GM11168 (cell line): ENCODE results near the gene TMEM244.
"Not testable (repeated sequence)": the region's sequence is repeated elsewhere in the genome, so short reads cannot be mapped to it uniquely, and the experiment has no call there.

Experiments
- in situ Hi-C: fragments of 300-500 bp; cut with MboI; formaldehyde crosslinking; loops from one replicate; pipeline ENCODE4 v1.12.0; 2022; ENCODE audit warnings: low sequenced_read_pairs; ENCODE audit not compliant: unreplicated experiment

The TMEM244 gene

GRCh38 chr6:129872586-129872985 lies 11.5 kb upstream of the TMEM244 start:
- in situ Hi-C loops, result no loop called here

GRCh38 chr6:129871221-129871620 lies 10.1 kb upstream of the TMEM244 start:
- in situ Hi-C loops, result no loop called here

- in situ Hi-C loops, result no loop called here
Observed at GRCh38 chr6:129867403-129867802, 6.3 kb upstream of the TMEM244 start.

GRCh38 chr6:129866688-129867087 lies 5.6 kb upstream of the TMEM244 start:
- in situ Hi-C loops, result no loop called here

- in situ Hi-C loops, result no loop called here
Observed at GRCh38 chr6:129866256-129866655, 5.1 kb upstream of the TMEM244 start.

GRCh38 chr6:129865013-129865412 lies 3.9 kb upstream of the TMEM244 start:
- in situ Hi-C loops, result no loop called here

- in situ Hi-C loops, result no loop called here
Observed at GRCh38 chr6:129863664-129864063, 2.5 kb upstream of the TMEM244 start.

GRCh38 chr6:129859524-129859923 lies 1.6 kb downstream of the TMEM244 start:
- in situ Hi-C loops, result no loop called here

GRCh38 chr6:129857838-129858237 lies 3.3 kb downstream of the TMEM244 start:
- in situ Hi-C loops, result no loop called here

GRCh38 chr6:129853996-129854711 lies 7.0 kb downstream of the TMEM244 start:
- in situ Hi-C loops, result no loop called here

GRCh38 chr6:129852257-129852858 lies 8.8 kb downstream of the TMEM244 start:
- in situ Hi-C loops, result no loop called here

GRCh38 chr6:129849456-129849855 lies 11.7 kb downstream of the TMEM244 start:
- in situ Hi-C loops, result no loop called here

- in situ Hi-C loops, result no loop called here
Observed at GRCh38 chr6:129846761-129847160, 14.4 kb downstream of the TMEM244 start.

GRCh38 chr6:129845696-129846095 lies 15.4 kb downstream of the TMEM244 start:
- in situ Hi-C loops, result no loop called here

GRCh38 chr6:129844118-129844891 lies 16.8 kb downstream of the TMEM244 start:
- in situ Hi-C loops, result no loop called here

GRCh38 chr6:129843573-129843972 lies 17.5 kb downstream of the TMEM244 start:
- in situ Hi-C loops, result no loop called here

GRCh38 chr6:129842881-129843409 lies 18.2 kb downstream of the TMEM244 start:
- in situ Hi-C loops, result no loop called here

- in situ Hi-C loops, result no loop called here
Observed at GRCh38 chr6:129842137-129842536, 19.0 kb downstream of the TMEM244 start.

GRCh38 chr6:129839562-129839961 lies 21.6 kb downstream of the TMEM244 start:
- in situ Hi-C loops, result not testable (repeated sequence)

GRCh38 chr6:129835691-129836090 lies 25.4 kb downstream of the TMEM244 start:
- in situ Hi-C loops, result no loop called here

- in situ Hi-C loops, result no loop called here
Observed at GRCh38 chr6:129832299-129832698, 28.8 kb downstream of the TMEM244 start.
